ENCODE measurements around the gene PPP2R5D. TPM values are rescaled to one million over a fixed set of nuclear protein-coding genes. Genes with fewer than 3 reads are reported as not detected.

The PPP2R5D gene
- total and polyA plus RNA-seq, 12 donors, result 23.9 to 47.1 (median 31.8) TPM

DNA sequence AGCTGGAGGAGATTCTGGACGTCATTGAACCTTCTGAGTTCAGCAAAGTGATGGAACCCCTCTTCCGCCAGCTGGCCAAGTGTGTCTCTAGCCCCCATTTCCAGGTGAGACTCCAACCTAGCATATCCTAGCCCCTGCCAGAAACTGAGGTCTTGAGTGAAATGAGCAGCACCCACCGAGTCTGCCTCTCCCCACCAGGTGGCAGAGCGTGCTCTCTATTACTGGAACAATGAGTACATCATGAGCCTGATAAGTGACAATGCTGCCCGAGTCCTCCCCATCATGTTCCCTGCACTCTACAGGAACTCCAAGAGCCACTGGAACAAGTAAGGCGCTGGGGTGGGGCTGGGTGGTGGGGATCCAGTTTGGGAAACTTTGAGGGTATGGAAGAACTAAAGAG is 24.8 kb downstream of the PPP2R5D start:
- Histone ChIP-seq H3K27me3 (no peaks in the 10 kb centered on the region), H3K36me3 (peaks cover 0 to 79% (median 37%) of the 10 kb centered on the region in 9 donors), H3K4me1 (peaks cover 2 to 18% (median 13%) of the 10 kb centered on the region in 9 donors), H3K27ac (no peak overlapping the region), H3K4me3 (no peak overlapping the region), H3K9me3 (no peaks in the 10 kb centered on the region)
- TF ChIP-seq, protein P1, sequence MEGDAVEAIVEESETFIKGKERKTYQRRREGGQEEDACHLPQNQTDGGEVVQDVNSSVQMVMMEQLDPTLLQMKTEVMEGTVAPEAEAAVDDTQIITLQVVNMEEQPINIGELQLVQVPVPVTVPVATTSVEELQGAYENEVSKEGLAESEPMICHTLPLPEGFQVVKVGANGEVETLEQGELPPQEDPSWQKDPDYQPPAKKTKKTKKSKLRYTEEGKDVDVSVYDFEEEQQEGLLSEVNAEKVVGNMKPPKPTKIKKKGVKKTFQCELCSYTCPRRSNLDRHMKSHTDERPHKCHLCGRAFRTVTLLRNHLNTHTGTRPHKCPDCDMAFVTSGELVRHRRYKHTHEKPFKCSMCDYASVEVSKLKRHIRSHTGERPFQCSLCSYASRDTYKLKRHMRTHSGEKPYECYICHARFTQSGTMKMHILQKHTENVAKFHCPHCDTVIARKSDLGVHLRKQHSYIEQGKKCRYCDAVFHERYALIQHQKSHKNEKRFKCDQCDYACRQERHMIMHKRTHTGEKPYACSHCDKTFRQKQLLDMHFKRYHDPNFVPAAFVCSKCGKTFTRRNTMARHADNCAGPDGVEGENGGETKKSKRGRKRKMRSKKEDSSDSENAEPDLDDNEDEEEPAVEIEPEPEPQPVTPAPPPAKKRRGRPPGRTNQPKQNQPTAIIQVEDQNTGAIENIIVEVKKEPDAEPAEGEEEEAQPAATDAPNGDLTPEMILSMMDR (IDR thresholded peaks at IDR 0.05), result peak; percentile 22 to 61 (median 54)
- intact Hi-C loops (cut with DNase I), result loop anchor here in 9 of 10 donors (1.0 to 10.0 kb wide), 4 partner anchors 94 to 134 kb away; partner anchors contain the start of gene PTCRA (in 1 of the 9)
- 53 to 59% methylated on average over 6 of the region's 6 CpGs for WGBS, 2 donors
- peak; percentile 35 to 42 for DNase-seq
- peak in 3 of 8 donors; percentile 19 to 31 (median 22) for ATAC-seq

DNA sequence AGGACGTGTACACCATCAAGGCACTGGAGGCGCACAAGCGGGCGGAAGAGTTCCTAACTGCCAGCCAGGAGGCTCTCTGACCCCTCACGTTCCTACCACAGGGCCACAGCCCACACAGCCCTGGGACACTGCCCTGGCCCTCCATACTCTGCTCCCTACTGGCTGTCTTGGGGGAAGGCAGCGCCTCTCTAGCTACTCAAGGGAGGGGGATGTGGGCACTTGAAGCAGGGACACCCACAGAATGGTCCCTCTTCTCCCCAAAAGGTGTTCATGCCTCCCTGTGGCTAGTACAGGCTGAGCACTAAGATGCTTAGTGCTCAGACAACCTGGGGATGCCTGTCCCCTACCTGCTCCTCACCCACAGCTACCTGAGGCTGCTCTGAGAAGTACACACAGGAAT is 26.8 kb downstream of the PPP2R5D start:
- 74 to 82% methylated on average over 6 of the region's 6 CpGs for WGBS, 2 donors
- Histone ChIP-seq H3K27ac (no peak overlapping the region), H3K27me3 (no peaks in the 10 kb centered on the region), H3K4me3 (no peak overlapping the region), H3K4me1 (peaks cover 11 to 35% (median 31%) of the 10 kb centered on the region in 9 donors), H3K36me3 (peaks cover 0 to 66% (median 31%) of the 10 kb centered on the region in 9 donors), H3K9me3 (no peaks in the 10 kb centered on the region)
- no peak for ATAC-seq
- intact Hi-C loops (cut with DNase I), result loop anchor here in 4 of 10 donors (5.0 kb wide), 4 partner anchors 41 to 161 kb away; partner anchors contain the start of genes CUL7 (in 1 of the 4), KLC4 (in 1 of the 4), MRPL2 (in 1 of the 4) and SRF (in 1 of the 4)
- no peak for DNase-seq
- TF ChIP-seq, protein P1 (IDR thresholded peaks at IDR 0.05), result no peak

GRCh38 chr6:43012364-43012763 is 28.0 kb downstream of the PPP2R5D start:
- WGBS, 2 donors, result 76 to 84% methylated on average over 6 of the region's 6 CpGs
- DNase-seq (no peak), ATAC-seq (no peak)
- H3K9me3 ChIP-seq, result no peaks in the 10 kb centered on the region
- intact Hi-C loops (cut with DNase I), result loop anchor here in 4 of 10 donors (5.0 kb wide), 4 partner anchors 40 to 160 kb away; partner anchors contain the start of genes CUL7 (in 1 of the 4), KLC4 (in 1 of the 4), MRPL2 (in 1 of the 4) and SRF (in 1 of the 4)
- H3K4me1 ChIP-seq, result peaks cover 12 to 47% (median 43%) of the 10 kb centered on the region in 9 donors
- TF ChIP-seq, protein P1 (IDR thresholded peaks at IDR 0.05), result no peak
- H3K36me3 ChIP-seq, result peaks cover 0 to 59% (median 27%) of the 10 kb centered on the region in 9 donors
- H3K27me3 ChIP-seq, result no peaks in the 10 kb centered on the region
- peak overlapping the region in 1 of 10 donors; percentile 77 for H3K4me3 ChIP-seq
- peak overlapping the region in 4 of 10 donors; percentile 10 to 90 (median 84) for H3K27ac ChIP-seq

DNA sequence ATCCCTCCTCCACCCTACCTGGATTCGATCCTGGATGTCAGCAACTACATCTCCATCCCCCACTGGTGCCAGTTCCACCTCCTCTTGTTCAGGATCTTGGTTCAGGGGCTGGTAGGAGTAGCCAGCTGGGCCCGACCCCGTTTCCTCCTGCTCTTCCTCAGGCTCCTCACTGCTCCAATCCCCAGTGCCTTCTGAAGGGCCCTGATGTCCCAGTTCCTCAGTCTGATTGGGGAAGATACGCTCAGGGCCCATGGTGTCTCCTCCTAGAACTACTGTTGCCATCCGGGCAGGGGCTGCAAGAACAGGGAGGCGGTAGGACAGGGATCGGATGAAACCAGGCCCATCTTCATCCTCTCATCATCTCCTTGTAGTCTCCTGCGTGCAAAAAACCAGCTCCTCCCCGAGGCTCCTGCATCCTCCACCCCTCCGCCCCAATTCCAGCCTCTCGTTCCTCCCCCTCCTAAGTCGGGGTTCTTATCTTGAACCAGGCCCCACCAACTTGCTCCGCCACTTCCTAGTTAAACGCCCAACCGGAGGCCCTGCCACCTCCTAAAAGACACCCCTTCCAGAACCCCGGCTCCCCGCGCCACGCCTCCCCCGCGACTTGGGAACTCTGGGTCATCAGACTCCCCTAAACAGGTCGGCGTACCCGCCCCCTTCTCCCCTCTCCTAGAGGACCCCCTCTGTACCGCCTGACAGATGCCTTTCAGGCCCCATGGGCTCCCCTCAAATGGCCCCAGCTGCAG is 28.9 kb downstream of the PPP2R5D start:
- 2 to 4% methylated on average over 25 of the region's 25 CpGs for WGBS, 2 donors
- DNase-seq, result no peak
- Histone ChIP-seq H3K27me3 (no peaks in the 10 kb centered on the region), H3K36me3 (peaks cover 0 to 59% (median 19%) of the 10 kb centered on the region in 9 donors), H3K27ac (peak overlapping the region; percentile 35 to 90 (median 86)), H3K4me3 (peak overlapping the region; percentile 65 to 85 (median 76)), H3K4me1 (peaks cover 12 to 56% (median 50%) of the 10 kb centered on the region in 9 donors), H3K9me3 (no peaks in the 10 kb centered on the region)
- intact Hi-C loops (cut with DNase I), result loop anchor here in 4 of 10 donors (1.0 to 5.0 kb wide), 5 partner anchors 39 to 159 kb away; partner anchors contain the start of genes KLC4 (in 2 of the 4), MRPL2 (in 2 of the 4), CUL7 (in 1 of the 4) and SRF (in 1 of the 4)
- TF ChIP-seq, protein P1 (IDR thresholded peaks at IDR 0.05), result no peak
- ATAC-seq, result peak in 1 of 8 donors; percentile 0

All from heart right ventricle (tissue), 16 donors.